Measurements from ENCODE around the gene STK26.

The STK26 gene

GRCh38 chrX:132071254-132071653 is 48.2 kb downstream of the STK26 start:
- Histone ChIP-seq H3K27me3 (ENCODE audit: insufficient read depth, low read length) (no peaks in the 10 kb centered on the region), H3K27ac (ENCODE audit: low read depth, low read length, poor library complexity, severe bottlenecking) (no peak overlapping the region), H3K4me2 (ENCODE audit: low read length) (no peak overlapping the region), H3K9ac (ENCODE audit: low read length) (no peak overlapping the region), H4K20me1 (ENCODE audit: insufficient read depth, low read length) (no peaks in the 10 kb centered on the region), H3K4me1 (ENCODE audit: insufficient read depth, low read length, severe bottlenecking) (no peaks in the 10 kb centered on the region), H3K9me3 (ENCODE audit: low read length) (no peaks in the 10 kb centered on the region), H3K4me3 (ENCODE audit: low read depth, low read length, poor library complexity, severe bottlenecking) (no peak overlapping the region), H3F3A (ENCODE audit: insufficient read depth, low read length) (no peaks in the 10 kb centered on the region), H2AFZ (ENCODE audit: low read length) (no peak overlapping the region), H3K36me3 (ENCODE audit: insufficient read depth, low read length) (peaks cover 56% of the 10 kb centered on the region), H3K79me2 (ENCODE audit: insufficient read depth, low read length) (no peaks in the 10 kb centered on the region), H3K9me2 (ENCODE audit: low read depth, low read length) (no peaks in the 10 kb centered on the region)
- no peak for TF ChIP-seq EZH2 (IDR thresholded peaks at IDR 0.05; ENCODE audit: borderline replicate concordance, low read length)
- TF ChIP-seq, protein P1, sequence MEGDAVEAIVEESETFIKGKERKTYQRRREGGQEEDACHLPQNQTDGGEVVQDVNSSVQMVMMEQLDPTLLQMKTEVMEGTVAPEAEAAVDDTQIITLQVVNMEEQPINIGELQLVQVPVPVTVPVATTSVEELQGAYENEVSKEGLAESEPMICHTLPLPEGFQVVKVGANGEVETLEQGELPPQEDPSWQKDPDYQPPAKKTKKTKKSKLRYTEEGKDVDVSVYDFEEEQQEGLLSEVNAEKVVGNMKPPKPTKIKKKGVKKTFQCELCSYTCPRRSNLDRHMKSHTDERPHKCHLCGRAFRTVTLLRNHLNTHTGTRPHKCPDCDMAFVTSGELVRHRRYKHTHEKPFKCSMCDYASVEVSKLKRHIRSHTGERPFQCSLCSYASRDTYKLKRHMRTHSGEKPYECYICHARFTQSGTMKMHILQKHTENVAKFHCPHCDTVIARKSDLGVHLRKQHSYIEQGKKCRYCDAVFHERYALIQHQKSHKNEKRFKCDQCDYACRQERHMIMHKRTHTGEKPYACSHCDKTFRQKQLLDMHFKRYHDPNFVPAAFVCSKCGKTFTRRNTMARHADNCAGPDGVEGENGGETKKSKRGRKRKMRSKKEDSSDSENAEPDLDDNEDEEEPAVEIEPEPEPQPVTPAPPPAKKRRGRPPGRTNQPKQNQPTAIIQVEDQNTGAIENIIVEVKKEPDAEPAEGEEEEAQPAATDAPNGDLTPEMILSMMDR (IDR thresholded peaks at IDR 0.05; ENCODE audit: low read length) = peak; percentile 29; the same call in 1 of the 2 replicates

- Histone ChIP-seq H3K9me3 (ENCODE audit: low read length) (no peaks in the 10 kb centered on the region), H3K9ac (ENCODE audit: low read length) (no peak overlapping the region), H3K36me3 (ENCODE audit: insufficient read depth, low read length) (peaks cover 24% of the 10 kb centered on the region), H3K27ac (ENCODE audit: low read depth, low read length, poor library complexity, severe bottlenecking) (no peak overlapping the region), H3K4me2 (ENCODE audit: low read length) (no peak overlapping the region), H3K9me2 (ENCODE audit: low read depth, low read length) (no peaks in the 10 kb centered on the region), H4K20me1 (ENCODE audit: insufficient read depth, low read length) (no peaks in the 10 kb centered on the region), H3K4me1 (ENCODE audit: insufficient read depth, low read length, severe bottlenecking) (no peaks in the 10 kb centered on the region), H3K4me3 (ENCODE audit: low read depth, low read length, poor library complexity, severe bottlenecking) (no peak overlapping the region), H3K27me3 (ENCODE audit: insufficient read depth, low read length) (no peaks in the 10 kb centered on the region), H3F3A (ENCODE audit: insufficient read depth, low read length) (no peaks in the 10 kb centered on the region), H2AFZ (ENCODE audit: low read length) (no peak overlapping the region), H3K79me2 (ENCODE audit: insufficient read depth, low read length) (no peaks in the 10 kb centered on the region)
- TF ChIP-seq, protein P1 (IDR thresholded peaks at IDR 0.05; ENCODE audit: low read length) = no peak
- no peak for TF ChIP-seq EZH2 (IDR thresholded peaks at IDR 0.05; ENCODE audit: borderline replicate concordance, low read length)
Measured at GRCh38 chrX:132077414-132077813, 54.3 kb downstream of the STK26 start.

GRCh38 chrX:132077912-132078311 is 54.8 kb downstream of the STK26 start:
- Histone ChIP-seq H3K4me2 (ENCODE audit: low read length) (no peak overlapping the region), H2AFZ (ENCODE audit: low read length) (no peak overlapping the region), H3K9me2 (ENCODE audit: low read depth, low read length) (no peaks in the 10 kb centered on the region), H3F3A (ENCODE audit: insufficient read depth, low read length) (no peaks in the 10 kb centered on the region), H3K27me3 (ENCODE audit: insufficient read depth, low read length) (no peaks in the 10 kb centered on the region), H3K79me2 (ENCODE audit: insufficient read depth, low read length) (no peaks in the 10 kb centered on the region), H3K9ac (ENCODE audit: low read length) (no peak overlapping the region), H3K36me3 (ENCODE audit: insufficient read depth, low read length) (peaks cover 19% of the 10 kb centered on the region), H3K4me1 (ENCODE audit: insufficient read depth, low read length, severe bottlenecking) (no peaks in the 10 kb centered on the region), H3K27ac (ENCODE audit: low read depth, low read length, poor library complexity, severe bottlenecking) (no peak overlapping the region), H3K9me3 (ENCODE audit: low read length) (no peaks in the 10 kb centered on the region), H4K20me1 (ENCODE audit: insufficient read depth, low read length) (no peaks in the 10 kb centered on the region), H3K4me3 (ENCODE audit: low read depth, low read length, poor library complexity, severe bottlenecking) (no peak overlapping the region)
- TF ChIP-seq, protein P1 (IDR thresholded peaks at IDR 0.05; ENCODE audit: low read length) = no peak
- no peak for TF ChIP-seq EZH2 (IDR thresholded peaks at IDR 0.05; ENCODE audit: borderline replicate concordance, low read length)
